GM19099 (cell line): ENCODE data around the gene CD300LD.

ENCODE experiments used
- POLR2A ChIP-seq: IDR thresholded peaks from 3 replicates; pipeline ENCODE4 v1.6.1; 2011; ENCODE audit warnings: low read depth; ENCODE audit not compliant: insufficient read length; ENCODE audit errors: extremely low read depth

CD300LD gene

DNA sequence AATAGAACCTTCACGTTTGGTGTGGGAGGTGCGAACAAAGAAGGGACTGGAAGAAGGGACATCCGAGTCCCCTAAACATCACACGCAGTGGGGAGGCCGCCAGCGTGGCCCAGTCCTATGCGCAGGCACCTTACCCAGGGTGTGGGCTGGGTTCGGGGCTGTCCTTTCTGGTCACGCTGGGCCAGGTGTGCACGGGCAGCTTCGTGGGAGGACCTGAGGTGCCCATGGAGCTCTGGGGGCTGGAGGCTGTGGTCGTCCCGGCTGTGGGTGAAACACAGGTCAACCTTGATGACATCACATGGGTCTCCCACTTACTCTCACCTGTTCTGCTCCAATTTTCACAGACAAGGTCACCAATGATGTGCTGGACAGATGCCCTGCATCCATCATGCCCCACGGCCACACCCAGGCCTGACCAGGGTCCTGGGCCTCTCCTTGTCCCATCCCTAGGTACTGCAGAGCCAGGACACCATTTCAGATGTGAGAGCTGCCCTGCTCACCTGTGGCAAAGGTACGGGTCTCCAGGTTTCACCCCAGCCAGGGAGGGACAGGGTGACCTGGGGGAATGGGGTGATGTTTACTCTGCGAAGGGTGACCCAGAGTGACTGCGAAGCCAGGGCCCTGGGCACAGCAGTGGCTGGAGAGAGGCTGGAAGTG lies 49.2 kb downstream of the CD300LD start:
- TF ChIP-seq POLR2A = no peak

DNA sequence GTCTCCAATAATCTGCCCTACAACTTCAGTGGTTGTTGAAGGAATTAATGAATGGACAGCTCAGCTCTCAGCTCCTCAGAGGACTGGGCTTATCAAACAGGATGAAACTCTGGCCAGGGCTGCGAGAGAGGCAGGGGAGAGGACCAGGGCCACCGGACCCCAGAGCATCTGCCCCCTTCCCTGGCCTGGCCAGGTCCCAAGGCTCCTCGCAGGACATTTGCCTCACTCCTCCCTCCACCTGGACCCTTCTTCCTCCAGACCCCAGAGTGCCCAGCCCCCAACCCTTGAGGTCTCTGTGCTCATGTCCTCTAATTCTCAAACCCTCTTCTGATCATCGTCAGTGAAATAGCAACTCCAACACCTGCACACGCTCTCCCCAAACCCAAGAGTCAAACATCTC lies 49.9 kb downstream of the CD300LD start:
- TF ChIP-seq POLR2A = no peak

DNA sequence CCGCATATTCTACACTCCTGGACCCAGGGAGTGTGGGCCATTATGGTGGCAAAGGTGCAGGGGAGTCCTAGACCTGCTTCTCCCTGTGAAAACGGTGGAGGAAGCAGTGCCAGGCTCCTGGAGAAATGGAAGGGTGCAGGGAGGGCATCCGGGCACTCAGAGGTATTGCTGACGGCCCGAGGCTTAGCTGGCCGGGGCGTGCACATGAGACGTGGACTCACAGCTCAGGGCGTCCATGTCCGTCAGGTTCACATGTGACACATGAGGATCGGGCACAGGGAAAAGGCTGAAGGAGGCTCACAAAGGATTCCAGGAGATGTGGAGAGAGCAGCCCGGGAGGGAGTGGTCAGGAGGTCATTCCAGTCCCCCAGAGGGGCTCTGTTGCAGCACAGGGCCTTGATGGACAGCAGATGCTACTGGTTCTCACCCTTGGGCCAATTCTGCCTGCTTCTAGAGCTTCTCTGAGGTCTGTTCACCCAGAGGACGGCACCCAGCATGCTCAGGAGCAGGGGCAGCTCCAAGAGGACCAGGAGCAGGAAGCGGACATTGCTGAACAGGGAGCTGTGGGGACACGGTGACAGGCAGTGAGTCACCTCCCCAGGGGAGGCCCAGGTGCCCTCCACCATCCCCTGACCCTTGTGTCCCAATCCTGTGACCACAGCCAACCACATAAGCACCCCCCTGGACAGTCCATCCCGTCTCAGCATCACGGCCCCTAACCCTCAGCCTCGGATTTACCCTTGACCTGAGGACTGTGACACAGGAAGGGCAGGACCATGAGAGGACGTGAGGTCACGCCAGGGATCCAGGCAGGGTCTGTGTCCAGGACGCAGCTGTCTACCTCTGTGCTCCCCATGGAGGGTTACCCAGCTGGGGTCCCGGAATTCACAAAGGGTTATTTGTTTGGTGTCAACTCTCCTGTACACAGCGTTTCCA lies 50.6 kb downstream of the CD300LD start:
- TF ChIP-seq POLR2A = no peak

DNA sequence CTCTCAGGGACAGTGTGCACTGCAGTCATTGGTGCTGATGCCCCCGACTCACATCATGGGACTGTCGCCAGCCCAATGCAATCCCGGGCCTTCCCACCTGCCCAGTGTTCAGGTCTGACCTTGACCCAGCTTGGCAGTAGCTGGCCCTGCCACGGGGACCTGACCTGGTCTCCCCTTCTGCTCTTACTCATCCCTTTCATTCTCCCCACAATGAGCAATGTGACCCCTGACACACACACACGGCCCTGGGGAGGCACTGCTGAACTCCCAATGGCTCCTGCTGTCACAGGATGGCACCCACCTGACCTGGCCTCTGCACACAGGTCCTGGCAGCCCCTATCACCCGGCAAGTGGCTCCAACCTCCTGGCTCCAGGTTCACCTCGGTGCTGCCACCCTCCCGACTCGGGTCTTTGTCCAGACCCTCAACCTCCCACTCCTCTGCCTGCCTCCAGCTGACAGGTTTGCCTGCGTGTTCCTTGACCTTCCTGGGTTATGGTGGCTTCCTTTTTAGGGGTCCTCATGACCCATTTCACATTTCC lies 52.7 kb downstream of the CD300LD start:
- no peak for TF ChIP-seq POLR2A

DNA sequence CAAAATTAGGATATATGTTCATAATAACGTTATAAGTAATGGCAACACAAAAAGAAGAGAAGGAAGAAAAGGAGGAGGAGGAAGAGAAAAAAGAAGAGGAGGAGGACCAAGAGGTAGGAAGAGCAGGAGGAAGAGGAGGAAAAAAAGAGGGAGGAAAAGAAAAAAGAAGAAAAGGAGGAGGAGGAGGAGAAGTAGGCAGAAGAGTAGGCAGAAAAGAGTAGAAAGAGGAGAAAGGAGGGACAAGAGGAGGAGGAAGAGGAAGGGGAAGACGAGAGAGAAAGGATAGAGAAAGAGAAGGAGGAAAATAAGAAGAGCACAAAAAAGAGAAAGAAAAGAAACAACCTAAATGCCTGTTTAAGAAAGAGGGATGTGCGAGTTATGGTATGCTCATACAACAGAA lies 55.2 kb downstream of the CD300LD start:
- no peak for TF ChIP-seq POLR2A

DNA sequence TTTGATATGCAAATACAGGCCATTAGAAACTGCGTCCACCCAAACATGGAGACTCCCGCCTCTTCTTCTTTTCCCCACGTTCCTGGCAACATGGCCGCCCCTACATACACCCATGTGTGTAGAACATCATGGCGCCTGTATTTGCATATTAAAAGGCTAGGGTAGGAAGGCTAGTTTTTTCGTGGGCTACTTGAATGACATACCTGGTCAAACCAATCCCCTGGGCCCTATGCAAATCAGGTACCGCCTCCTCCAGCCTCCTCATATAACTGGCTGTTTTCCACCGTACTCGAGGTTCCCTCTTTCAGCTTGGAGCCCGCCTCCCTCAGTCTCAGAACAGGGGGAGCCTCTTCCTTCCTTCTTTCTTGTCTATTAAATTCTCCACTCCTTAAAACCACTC lies 60.0 kb downstream of the CD300LD start:
- no peak for TF ChIP-seq POLR2A

DNA sequence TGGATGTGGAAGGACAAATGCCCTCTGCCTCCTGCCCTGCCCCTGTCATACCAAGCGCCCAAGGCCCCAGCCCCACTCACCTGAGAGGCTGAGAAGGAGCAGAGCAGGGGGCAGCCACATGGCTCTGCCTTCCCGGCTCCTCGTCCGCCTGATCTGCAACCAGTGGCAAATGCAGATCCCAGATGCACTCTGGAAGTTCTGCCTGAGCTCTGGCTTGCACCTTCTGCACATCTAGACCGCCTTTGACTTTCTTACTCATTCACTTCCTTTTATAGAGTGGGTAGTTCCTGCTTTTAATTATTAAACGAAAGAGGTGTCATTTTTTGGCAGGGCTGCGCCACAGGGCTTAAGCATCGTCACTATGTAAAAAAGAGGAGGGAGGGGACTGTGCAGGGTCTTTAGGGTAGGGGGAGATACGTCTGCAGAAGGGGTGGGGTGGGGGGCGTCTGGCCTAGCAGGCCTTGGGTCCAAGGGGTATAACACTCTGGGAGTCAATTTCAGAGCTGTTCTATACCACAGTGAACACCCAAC lies 60.8 kb downstream of the CD300LD start, which contains the start of gene CD300LB:
CD300LB (minus strand) TSS at position 245 of the 531 bp plus-strand sequence; CDS start at position 120, 125 bp downstream.
- no peak for TF ChIP-seq POLR2A

DNA sequence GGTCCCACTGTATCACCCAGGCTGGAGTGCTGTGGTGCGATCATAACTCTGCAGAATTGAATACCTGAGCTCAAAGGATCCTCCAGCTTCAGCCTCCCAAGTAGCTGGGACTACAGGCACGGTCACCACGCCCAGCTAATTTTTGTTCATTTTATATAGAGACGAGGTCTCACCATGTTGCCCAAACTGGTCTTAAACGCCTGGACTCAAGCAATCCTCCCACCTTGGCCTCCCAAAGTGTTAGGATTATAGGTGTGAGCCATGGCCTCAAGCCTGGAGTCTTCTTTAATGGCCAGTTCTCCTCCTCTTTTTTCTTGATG lies 61.3 kb downstream of the CD300LD start:
- TF ChIP-seq POLR2A = no peak
